HG02981 (cell line): Measurements from ENCODE around the gene TPD52L1.
"Not testable (repeated sequence)": the region's sequence is repeated elsewhere in the genome, so short reads cannot be mapped to it uniquely, and the experiment has no call there.

ENCODE experiments used
- ATAC-seq: cut with Tn5 transposase; IDR thresholded peaks from one replicate; pipeline ENCODE4 v1.9.1; 2021; ENCODE audit warnings: mild to moderate bottlenecking, moderate library complexity; ENCODE audit not compliant: unreplicated experiment

Gene TPD52L1

DNA sequence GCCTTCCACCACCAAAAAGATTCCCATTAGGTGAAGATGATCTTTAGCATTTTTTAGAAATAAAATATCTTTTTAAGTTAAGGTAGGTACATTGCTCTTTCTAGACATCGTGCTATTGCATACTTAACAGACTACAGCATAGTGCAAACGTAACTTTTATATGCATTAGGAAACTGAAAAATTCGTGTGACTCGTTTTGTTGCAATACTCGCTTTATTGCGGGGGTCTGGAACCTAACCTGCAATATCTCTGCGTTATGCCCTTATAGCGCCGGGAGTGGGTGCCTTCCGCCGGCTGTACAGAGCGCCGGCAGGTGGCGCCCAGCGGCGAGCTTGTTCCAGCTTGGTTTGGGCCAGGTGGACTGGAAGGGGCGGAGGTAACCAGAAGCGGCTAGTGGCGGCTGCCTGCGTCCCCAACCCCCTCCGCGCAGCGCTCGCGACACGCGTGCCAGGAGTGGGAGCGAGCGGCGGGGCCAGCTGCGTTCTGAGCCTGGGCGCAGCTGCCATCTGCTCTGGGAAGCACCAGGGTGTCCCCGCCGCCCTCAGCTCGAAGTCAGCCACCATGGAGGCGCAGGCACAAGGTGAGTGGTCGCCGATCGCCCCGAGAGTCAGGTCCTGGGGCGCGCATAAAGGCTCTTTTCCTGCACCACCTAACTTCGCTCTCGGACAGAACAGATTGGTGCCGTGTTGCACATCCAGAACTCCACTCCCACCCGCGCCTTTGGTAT is at the start of gene TPD52L1:
TSS of gene TPD52L1 (plus strand) at position 383 of the 727 bp plus-strand sequence. CDS start at position 562, 179 bp downstream.
- peak; percentile 98 for ATAC-seq

- no peak for ATAC-seq
Measured at GRCh38 chr6:125104425-125104824, 49.1 kb upstream of the TPD52L1 start.

DNA sequence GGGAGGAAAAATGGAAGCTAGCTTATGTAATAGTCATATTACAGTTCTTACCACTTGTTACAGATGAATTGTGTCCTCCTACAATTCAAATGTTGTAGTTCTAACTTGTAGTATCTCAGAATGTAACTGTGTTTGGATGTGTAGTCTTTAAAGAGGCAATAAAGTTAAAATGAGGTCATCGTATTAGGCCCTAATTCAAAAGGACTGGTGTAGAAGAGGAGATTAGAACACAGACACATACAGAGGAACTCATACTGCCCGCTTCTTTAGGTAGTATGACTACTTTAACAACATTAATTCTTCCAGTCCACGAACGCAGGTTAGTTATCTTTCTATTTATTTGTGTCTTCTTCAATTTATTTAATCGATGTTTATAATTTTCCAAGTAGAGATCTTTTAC is 46.5 kb upstream of the TPD52L1 start:
- no peak for ATAC-seq

DNA sequence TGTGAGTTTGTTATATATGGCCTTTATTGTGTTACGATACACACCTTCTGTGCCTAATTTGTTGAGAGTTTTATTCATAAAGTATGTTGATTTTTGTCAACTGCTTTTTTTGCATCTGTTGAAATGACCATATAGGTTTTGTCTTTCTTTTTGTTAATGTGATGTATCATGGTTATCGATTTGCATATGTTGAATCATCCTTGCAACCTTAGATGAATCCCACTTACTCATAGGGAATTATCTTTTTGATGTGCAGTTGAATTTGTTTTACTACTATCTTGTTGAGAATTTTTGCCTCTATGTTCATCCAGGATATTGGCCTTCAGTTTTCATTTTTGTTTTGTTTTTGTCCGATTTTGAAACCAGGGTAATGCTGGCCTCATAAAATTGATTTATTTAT is 45.7 kb upstream of the TPD52L1 start:
- no peak for ATAC-seq

GRCh38 chr6:125110056-125110455 is 43.5 kb upstream of the TPD52L1 start:
- no peak for ATAC-seq

GRCh38 chr6:125111219-125111983 is 42.2 kb upstream of the TPD52L1 start:
- ATAC-seq = no peak

GRCh38 chr6:125112934-125113333 is 40.6 kb upstream of the TPD52L1 start:
- ATAC-seq = no peak

DNA sequence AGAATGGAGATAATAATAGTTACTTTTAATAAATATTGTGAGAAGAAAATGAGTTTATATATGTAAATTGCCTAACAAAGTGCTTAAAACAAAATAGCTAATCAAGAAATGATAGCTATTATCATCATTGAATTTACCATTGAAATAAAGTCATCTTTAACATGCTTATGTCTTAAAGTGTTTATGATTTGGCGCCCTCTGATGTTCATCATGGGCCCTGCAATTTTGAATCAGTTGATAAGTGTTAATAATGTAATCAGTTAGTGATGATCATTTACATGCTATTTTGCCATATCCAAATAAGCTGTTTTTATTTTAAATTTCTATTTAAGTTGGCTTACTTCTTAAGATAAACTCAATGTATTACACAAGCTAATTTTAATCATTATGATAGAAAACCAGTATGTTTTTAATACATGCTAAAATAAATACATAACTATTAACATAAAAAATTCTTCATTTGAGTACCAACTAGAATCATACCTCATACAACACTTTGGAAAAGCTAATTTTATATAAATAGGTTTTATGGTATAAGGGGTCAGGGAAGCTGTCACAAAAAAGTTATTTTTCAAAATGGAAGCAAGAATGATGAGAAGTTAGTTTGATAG is 39.2 kb upstream of the TPD52L1 start:
- ATAC-seq = peak; percentile 64

DNA sequence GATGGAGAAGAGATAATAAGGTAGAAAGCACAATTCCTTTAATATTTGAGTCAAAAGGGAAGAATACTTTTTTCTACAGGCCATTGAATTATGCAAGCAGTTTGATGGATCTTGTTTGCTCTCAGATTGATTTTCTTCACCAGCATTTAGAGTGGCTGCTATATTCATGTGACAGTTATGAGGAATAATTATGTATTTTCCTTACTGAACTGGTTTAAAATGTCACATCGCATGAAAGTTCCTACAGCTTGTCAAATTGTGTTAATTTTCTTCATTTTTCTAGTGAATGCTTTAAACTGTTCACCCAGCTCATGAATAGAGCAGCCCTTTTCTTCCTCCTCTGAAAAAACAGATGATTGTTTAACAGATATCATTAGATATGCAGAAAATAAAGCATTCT is 37.4 kb upstream of the TPD52L1 start:
- no peak for ATAC-seq

- no peak for ATAC-seq
Measured at GRCh38 chr6:125116710-125117109, 36.9 kb upstream of the TPD52L1 start.

- no peak for ATAC-seq
Measured at GRCh38 chr6:125117818-125118217, 35.8 kb upstream of the TPD52L1 start.

DNA sequence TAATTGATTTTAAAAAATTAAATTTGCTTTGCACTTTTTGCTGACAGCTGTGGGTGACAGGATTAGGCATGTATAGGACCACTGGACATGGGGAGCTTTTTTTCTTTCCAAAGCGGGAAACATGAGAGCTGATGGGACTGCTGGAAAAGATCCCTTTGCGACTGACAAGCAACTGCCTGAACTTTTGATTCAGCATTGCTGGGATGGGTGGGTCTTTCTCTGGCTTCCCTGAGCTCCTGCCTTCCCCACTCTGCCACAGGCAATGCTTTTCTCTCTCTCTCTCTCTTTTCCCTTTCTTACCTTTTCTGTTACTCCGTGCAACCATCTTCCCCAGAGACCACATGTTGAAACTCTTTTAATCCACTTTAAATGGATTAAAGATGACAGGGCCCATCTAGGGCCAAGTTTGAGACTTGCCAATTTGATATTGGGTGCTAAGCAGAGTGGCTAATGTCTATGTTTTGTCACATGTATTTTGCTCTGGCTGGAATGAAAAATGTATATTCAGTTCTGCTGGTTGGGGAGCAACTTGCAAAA is 33.5 kb upstream of the TPD52L1 start:
- ATAC-seq = no peak

GRCh38 chr6:125121894-125122293 is 31.7 kb upstream of the TPD52L1 start:
- no peak for ATAC-seq

- ATAC-seq = no peak
Measured at GRCh38 chr6:125123051-125123450, 30.5 kb upstream of the TPD52L1 start.

DNA sequence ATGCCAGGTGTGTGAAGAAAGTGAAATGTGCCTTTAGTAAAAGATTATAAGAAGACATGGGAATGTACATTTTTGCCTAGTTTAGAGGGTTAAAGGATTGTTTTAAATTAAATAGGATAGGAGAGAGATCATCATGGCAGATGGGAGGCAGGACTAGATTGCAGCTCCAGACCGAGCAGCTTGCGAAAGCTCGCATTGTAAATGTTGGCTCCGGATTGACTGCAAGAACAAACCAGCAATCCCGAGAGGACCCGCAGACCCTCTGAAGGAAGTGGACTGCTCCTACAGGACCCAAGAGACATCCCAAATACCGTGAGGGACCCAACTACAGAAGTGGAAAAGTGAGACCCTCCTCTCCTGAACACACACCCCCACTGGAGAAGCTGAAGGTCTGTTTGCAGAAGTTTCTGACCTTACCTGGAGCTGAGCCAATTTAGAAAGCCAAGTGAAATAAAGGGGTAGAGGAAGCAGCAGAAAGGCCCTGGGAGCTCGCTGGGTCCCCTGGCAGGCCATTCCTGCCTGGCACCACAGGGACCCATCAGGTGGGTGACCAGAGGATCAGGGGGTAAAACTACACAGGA is 30.0 kb upstream of the TPD52L1 start:
- no peak for ATAC-seq

- ATAC-seq = no peak
Measured at GRCh38 chr6:125124049-125124669, 29.4 kb upstream of the TPD52L1 start.

GRCh38 chr6:125125856-125126255 is 27.7 kb upstream of the TPD52L1 start:
- not testable (repeated sequence) for ATAC-seq

- no peak for ATAC-seq
Measured at GRCh38 chr6:125129354-125129753, 24.2 kb upstream of the TPD52L1 start.

- ATAC-seq = no peak
Measured at GRCh38 chr6:125132058-125132457, 21.5 kb upstream of the TPD52L1 start.

DNA sequence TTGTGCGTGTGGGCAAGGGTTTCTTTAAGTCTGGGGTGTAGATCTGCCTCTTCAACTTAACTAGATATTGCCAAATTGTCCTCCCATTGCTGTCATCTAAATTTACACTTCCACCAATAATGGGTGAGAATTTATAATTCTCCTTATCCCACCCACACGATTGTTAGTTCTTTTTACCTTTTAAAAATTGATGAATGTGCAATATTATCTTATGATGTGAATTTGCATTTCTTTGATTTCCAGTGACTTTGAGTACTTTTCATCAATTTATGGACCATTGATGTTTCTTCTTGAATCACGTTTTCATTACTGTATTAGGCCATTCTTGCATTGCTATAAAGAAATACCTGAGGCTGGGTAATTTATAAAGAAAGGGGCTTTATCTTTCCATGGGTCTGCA is 17.2 kb upstream of the TPD52L1 start:
- ATAC-seq = no peak

DNA sequence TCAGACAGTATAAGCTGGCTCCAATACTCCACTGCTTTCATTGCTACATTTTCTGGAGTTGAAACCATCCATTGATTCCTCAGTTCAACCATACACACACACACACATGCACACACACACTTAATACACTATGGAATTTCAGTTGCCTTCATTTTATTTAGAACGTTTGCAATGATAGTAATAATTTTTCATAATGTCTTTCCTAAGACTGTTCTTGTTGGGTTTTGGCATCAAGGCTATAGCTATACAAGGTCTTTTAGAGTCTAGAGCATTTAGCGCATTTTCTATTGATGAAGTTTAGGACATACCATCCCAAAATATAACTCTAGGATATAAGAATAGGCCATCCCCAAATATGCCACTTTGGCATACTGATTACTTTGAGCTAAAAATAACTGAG is 15.5 kb upstream of the TPD52L1 start:
- ATAC-seq = no peak
